HepG2 (cell line): ENCODE measurements around the gene CRMP1. TPM values are rescaled to one million over a fixed set of nuclear protein-coding genes. Genes with fewer than 3 reads are reported as not detected.

ENCODE experiments used
- ATAC-seq: fragments of 200-7000 bp; cut with Tn5 transposase; 3 replicates; pipeline ENCODE4 v1.9.1; 2020; ENCODE audit warnings: mild to moderate bottlenecking, moderate library complexity
- BruUV-seq: library from RNA; stranded (reverse); fragments of 400-500 nt; replicated peaks from 2 replicates; lab custom pipeline; 2021; lab: Mats Ljungman, UMichigan
- CTCF ChIA-PET: fragments of 300-600 bp; formaldehyde crosslinking; extraction: SDS; loops from one replicate; lab custom pipeline; 2021; ENCODE audit warnings: low total read pairs, inconsistent platforms, low intra/inter-chr PET ratio; lab: Yijun Ruan, JAX
- POLR2A ChIA-PET: fragments of 350-600 bp; sonication (Branson Sonifier 250); formaldehyde crosslinking; loops from one replicate; lab custom pipeline; 2020; ENCODE audit warnings: antibody characterized with exemption, inconsistent platforms; lab: Yijun Ruan, JAX
- DNase-seq: peaks from one replicate; pipeline ENCODE4 v3.0.0-alpha.2; 2015; ENCODE audit warnings: low spot score
- FAIRE-seq: peaks from 3 replicates; lab custom pipeline; 2011; peaks lifted over from hg19 to GRCh38; lab: Jason Lieb, UNC
- H2AFZ ChIP-seq: one replicate; pipeline ENCODE4 v1.6.1; 2011; ENCODE audit warnings: low read length, inconsistent platforms
- H3K27ac ChIP-seq: fragments of 300-600 bp; 3 replicates; pipeline ENCODE4 v1.8.0; 2011; ENCODE audit warnings: mixed run types, mild to moderate bottlenecking, mixed read lengths, low read length, inconsistent platforms; ENCODE audit not compliant: insufficient read depth; ENCODE audit errors: extremely low read length
- H3K27me3 ChIP-seq, 2 experiments: fragments of 200-600 bp in 1 of 2; 2 replicates in 1 of 2; 3 replicates in 1 of 2; pipeline versions ENCODE4 v1.6.0 to v1.8.0; 2011; ENCODE audit warnings: low read length in 2 of 2, mild to moderate bottlenecking in 2 of 2, moderate library complexity in 2 of 2, inconsistent platforms in 1 of 2; ENCODE audit not compliant: insufficient read depth in 2 of 2, control insufficient read depth in 1 of 2
- H3K36me3 ChIP-seq, 2 experiments: fragments of 200-600 bp in 1 of 2; replicated peaks in 1 of 2; 2 replicates in 1 of 2; 3 replicates in 1 of 2; pipeline versions ENCODE4 v1.5.1 to v1.8.0; 2011; ENCODE audit warnings: low read length in 2 of 2, inconsistent platforms in 1 of 2; ENCODE audit not compliant: insufficient read depth in 2 of 2, control insufficient read depth in 1 of 2
- H3K4me1 ChIP-seq: 2 replicates; pipeline ENCODE4 v1.5.1; 2012; ENCODE audit warnings: low read length, inconsistent platforms; ENCODE audit not compliant: insufficient read depth
- H3K4me2 ChIP-seq: 2 replicates; pipeline ENCODE4 v1.6.0; 2011; ENCODE audit warnings: low read depth, low read length, inconsistent platforms
- H3K4me3 ChIP-seq, 3 experiments: fragments of 200-600 bp in 1 of 3; sonication (generic), shearing (Covaris generic) in 1 of 3; replicated peaks in 1 of 3; 2 replicates each; pipeline ENCODE4 v1.5.1; 2011 to 2016; ENCODE audit warnings: low read length in 3 of 3, inconsistent platforms in 2 of 3, low read depth in 2 of 3, mild to moderate bottlenecking in 2 of 3, control low read depth in 1 of 3, mixed read lengths in 1 of 3; ENCODE audit not compliant: insufficient read depth in 1 of 3
- H3K79me2 ChIP-seq: one replicate; pipeline ENCODE4 v1.6.1; 2011; ENCODE audit warnings: low read length, inconsistent platforms; ENCODE audit not compliant: insufficient read depth
- H3K9ac ChIP-seq: 2 replicates; pipeline ENCODE4 v1.6.0; 2011; ENCODE audit warnings: mild to moderate bottlenecking, low read depth, low read length, inconsistent platforms; ENCODE audit not compliant: insufficient read depth
- H3K9me3 ChIP-seq: 2 replicates; pipeline ENCODE4 v1.5.1; 2012; ENCODE audit warnings: mild to moderate bottlenecking, low read length
- H4K20me1 ChIP-seq: 2 replicates; pipeline ENCODE4 v1.6.0; 2011; ENCODE audit warnings: inconsistent platforms, mild to moderate bottlenecking, low read length, moderate library complexity; ENCODE audit not compliant: insufficient read depth
- ATF7-NPFF ChIP-seq: sonication (generic); formaldehyde crosslinking; IDR thresholded peaks from 2 replicates; pipeline ENCODE4 v1.8.1; 2023; ENCODE audit warnings: mild to moderate bottlenecking, low read depth, missing genetic modification reagents, moderate library complexity
- CERS6 ChIP-seq: sonication (generic); formaldehyde crosslinking; IDR thresholded peaks from 2 replicates; pipeline ENCODE4 v1.5.0; 2020; ENCODE audit warnings: missing genetic modification reagents
- HMG20B ChIP-seq: conservative IDR thresholded peaks from 2 replicates; pipeline ENCODE4 v1.6.1; 2016; ENCODE audit warnings: missing genetic modification reagents, missing compliant biosample characterization
- HOXA9 ChIP-seq: sonication (generic); formaldehyde crosslinking; IDR thresholded peaks from 2 replicates; pipeline ENCODE4 v1.8.1; 2022; ENCODE audit warnings: missing genetic modification reagents, mild to moderate bottlenecking, moderate library complexity, borderline replicate concordance
- LRRFIP1 ChIP-seq: sonication (generic); formaldehyde crosslinking; conservative IDR thresholded peaks from 2 replicates; pipeline ENCODE4 v1.4.0; 2020; ENCODE audit warnings: missing genetic modification reagents
- PTBP1 ChIP-seq: fragments of 200-400 bp; formaldehyde crosslinking; IDR thresholded peaks from 2 replicates; pipeline ENCODE4 v1.6.1; 2018; ENCODE audit warnings: low read length, low read depth; ENCODE audit not compliant: poor library complexity, severe bottlenecking
- SMAD3 ChIP-seq: sonication (generic); formaldehyde crosslinking; IDR thresholded peaks from 2 replicates; pipeline ENCODE4 v1.4.0; 2020; ENCODE audit warnings: missing genetic modification reagents
- SNRNP70 ChIP-seq: fragments of 200-400 bp; formaldehyde crosslinking; IDR thresholded peaks from 2 replicates; pipeline ENCODE4 v1.6.1; 2017; ENCODE audit warnings: mild to moderate bottlenecking, low read depth, low read length, moderate library complexity
- TARDBP ChIP-seq: sonication (generic); formaldehyde crosslinking; IDR thresholded peaks from 2 replicates; pipeline ENCODE4 v1.8.0; 2022; ENCODE audit warnings: mild to moderate bottlenecking, missing genetic modification reagents
- ZFP41 ChIP-seq: sonication (generic); formaldehyde crosslinking; IDR thresholded peaks from 2 replicates; pipeline ENCODE4 v1.4.0; 2020; ENCODE audit warnings: mild to moderate bottlenecking, missing genetic modification reagents, borderline replicate concordance
- ZNF546 ChIP-seq: sonication (generic); formaldehyde crosslinking; conservative IDR thresholded peaks from 2 replicates; pipeline ENCODE4 v1.8.1; 2023; ENCODE audit warnings: mild to moderate bottlenecking, missing genetic modification reagents
- ZNF761 ChIP-seq: sonication (generic); formaldehyde crosslinking; conservative IDR thresholded peaks from 2 replicates; pipeline ENCODE4 v1.4.0; 2020; ENCODE audit warnings: mild to moderate bottlenecking, missing genetic modification reagents
- ZNF879 ChIP-seq: sonication (generic); formaldehyde crosslinking; IDR thresholded peaks from 2 replicates; pipeline ENCODE4 v1.8.1; 2023; ENCODE audit warnings: missing genetic modification reagents
- WGBS: methylation state at CpG from one replicate; pipeline ENCODE4 v1.1.6; 2017; ENCODE audit warnings: low lambda C conversion rate; 5-methylcytosine and 5-hydroxymethylcytosine counted together
- in situ Hi-C: cut with HindIII; loops from 2 replicates; pipeline ENCODE4 v1.10.0; 2017; ENCODE audit warnings: low pct_unique_long_range_greater_than_20kb; ENCODE audit not compliant: extremely low pct_ligation_motif_present
- intact Hi-C: fragments of 100-400 bp; cut with micrococcal nuclease; formaldehyde crosslinking; loops from one replicate; pipeline ENCODE4 v1.10.0; 2022; ENCODE audit not compliant: unreplicated experiment
- polyA plus RNA-seq, 8 experiments: library from polyadenylated mRNA; depleted of rRNA in 3 of 8; stranded (reverse) in 7 of 8; unstranded in 1 of 8; fragments of >200 nt; fragmentation: Illumina TruSeq in 4 of 8; extraction: Trizol in 4 of 8; gene quantifications; 2 replicates each; pipeline versions ENCODE4 v1.2.1 to v1.2.3, GENCODE V29; 2011 to 2016; ENCODE audit warnings: low read depth in 4 of 8, missing spikeins in 1 of 8, mixed read lengths in 1 of 8; ENCODE audit not compliant: insufficient read depth in 1 of 8
- total RNA-seq, 5 experiments: library from RNA; depleted of rRNA; stranded (reverse); fragments of >200 nt; fragmentation: Illumina TruSeq; extraction: Trizol; gene quantifications; 2 replicates each; pipeline ENCODE4 v1.2.3, GENCODE V29; 2016; ENCODE audit warnings: low read depth in 1 of 5

CRMP1 gene
- total and polyA plus RNA-seq, 2 of the 13 experiments (the other 11 are each of a cell fraction or from before 2014, with no cell fraction given): not detected

GRCh38 chr4:5918331-5918985, 25.6 kb upstream of the CRMP1 start:
- POLR2A ChIA-PET: no interaction called here
- Histone ChIP-seq H3K27me3 (peaks cover 2 to 13% of the 10 kb centered on the region in 2 experiments; a peak in 3 of 5 replicates), H3K9me3 (no peaks in the 10 kb centered on the region), H3K4me2 (no peak overlapping the region), H3K4me3 (no peak overlapping the region), H3K79me2 (no peaks in the 10 kb centered on the region), H3K27ac (no peak overlapping the region), H2AFZ (no peak overlapping the region), H3K9ac (no peak overlapping the region), H3K36me3 (no peaks in the 10 kb centered on the region), H4K20me1 (no peaks in the 10 kb centered on the region), H3K4me1 (no peaks in the 10 kb centered on the region)
- no peak for ATAC-seq
- intact Hi-C loops: no loop called here
- DNase-seq: no peak
- TF ChIP-seq SNRNP70: no peak
- no peak for TF ChIP-seq HOXA9 (CRISPR knock-in tag)
- no peak for TF ChIP-seq PTBP1
- TF ChIP-seq LRRFIP1 (CRISPR knock-in tag): no peak
- TF ChIP-seq ZFP41 (CRISPR knock-in tag): no peak
- TF ChIP-seq CERS6 (CRISPR knock-in tag): no peak
- no peak for TF ChIP-seq SMAD3
- TF ChIP-seq ZNF546 (CRISPR knock-in tag): no peak
- TF ChIP-seq ZNF879 (CRISPR knock-in tag): no peak
- no peak for TF ChIP-seq ZNF761 (CRISPR knock-in tag)
- no peak for TF ChIP-seq ATF7-NPFF
- no peak for TF ChIP-seq TARDBP (CRISPR knock-in tag)
- TF ChIP-seq HMG20B (CRISPR knock-in tag): no peak
- in situ Hi-C loops: no loop called here
- WGBS: 28% methylated on average over 3 of the region's 8 CpGs
- CTCF ChIA-PET: no interaction called here
- BruUV-seq: no TSS peak
- no peak for FAIRE-seq
